LHCN-M2 (cell line): ENCODE data around the gene TGFBR2. TPM values are rescaled to one million over a fixed set of nuclear protein-coding genes. Genes with fewer than 3 reads are reported as not detected.

Experiments
- DNase-seq: peaks from one replicate; pipeline ENCODE4 v3.0.0-alpha.2; 2012; ENCODE audit warnings: low read depth
- total RNA-seq: library from RNA; depleted of rRNA; stranded (reverse); fragments of >200 nt; gene quantifications from 2 replicates; pipeline ENCODE4 v1.2.3, GENCODE V29; 2014

Gene TGFBR2
- total RNA-seq, 1 experiment from 2014 or later: 330 TPM

DNA sequence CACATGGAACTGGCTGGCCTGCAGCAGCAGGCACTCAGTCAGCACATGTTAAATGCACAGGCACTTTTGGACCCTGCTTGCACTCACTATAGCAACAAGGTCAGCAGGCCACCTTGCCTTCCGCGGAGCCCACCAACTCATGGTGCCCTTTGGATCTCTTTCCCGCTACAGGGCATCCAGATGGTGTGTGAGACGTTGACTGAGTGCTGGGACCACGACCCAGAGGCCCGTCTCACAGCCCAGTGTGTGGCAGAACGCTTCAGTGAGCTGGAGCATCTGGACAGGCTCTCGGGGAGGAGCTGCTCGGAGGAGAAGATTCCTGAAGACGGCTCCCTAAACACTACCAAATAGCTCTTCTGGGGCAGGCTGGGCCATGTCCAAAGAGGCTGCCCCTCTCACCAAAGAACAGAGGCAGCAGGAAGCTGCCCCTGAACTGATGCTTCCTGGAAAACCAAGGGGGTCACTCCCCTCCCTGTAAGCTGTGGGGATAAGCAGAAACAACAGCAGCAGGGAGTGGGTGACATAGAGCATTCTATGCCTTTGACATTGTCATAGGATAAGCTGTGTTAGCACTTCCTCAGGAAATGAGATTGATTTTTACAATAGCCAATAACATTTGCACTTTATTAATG is 85.0 kb downstream of the TGFBR2 start:
- DNase-seq: no peak

DNA sequence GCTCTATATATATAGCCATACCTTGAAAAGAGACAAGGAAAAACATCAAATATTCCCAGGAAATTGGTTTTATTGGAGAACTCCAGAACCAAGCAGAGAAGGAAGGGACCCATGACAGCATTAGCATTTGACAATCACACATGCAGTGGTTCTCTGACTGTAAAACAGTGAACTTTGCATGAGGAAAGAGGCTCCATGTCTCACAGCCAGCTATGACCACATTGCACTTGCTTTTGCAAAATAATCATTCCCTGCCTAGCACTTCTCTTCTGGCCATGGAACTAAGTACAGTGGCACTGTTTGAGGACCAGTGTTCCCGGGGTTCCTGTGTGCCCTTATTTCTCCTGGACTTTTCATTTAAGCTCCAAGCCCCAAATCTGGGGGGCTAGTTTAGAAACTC is 85.5 kb downstream of the TGFBR2 start:
- DNase-seq: no peak

DNA sequence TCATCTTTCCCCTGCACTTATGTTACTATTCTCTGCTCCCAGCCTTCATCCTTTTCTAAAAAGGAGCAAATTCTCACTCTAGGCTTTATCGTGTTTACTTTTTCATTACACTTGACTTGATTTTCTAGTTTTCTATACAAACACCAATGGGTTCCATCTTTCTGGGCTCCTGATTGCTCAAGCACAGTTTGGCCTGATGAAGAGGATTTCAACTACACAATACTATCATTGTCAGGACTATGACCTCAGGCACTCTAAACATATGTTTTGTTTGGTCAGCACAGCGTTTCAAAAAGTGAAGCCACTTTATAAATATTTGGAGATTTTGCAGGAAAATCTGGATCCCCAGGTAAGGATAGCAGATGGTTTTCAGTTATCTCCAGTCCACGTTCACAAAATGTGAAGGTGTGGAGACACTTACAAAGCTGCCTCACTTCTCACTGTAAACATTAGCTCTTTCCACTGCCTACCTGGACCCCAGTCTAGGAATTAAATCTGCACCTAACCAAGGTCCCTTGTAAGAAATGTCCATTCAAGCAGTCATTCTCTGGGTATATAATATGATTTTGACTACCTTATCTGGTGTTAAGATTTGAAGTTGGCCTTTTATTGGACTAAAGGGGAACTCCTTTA is 86.2 kb downstream of the TGFBR2 start:
- DNase-seq: no peak

DNA sequence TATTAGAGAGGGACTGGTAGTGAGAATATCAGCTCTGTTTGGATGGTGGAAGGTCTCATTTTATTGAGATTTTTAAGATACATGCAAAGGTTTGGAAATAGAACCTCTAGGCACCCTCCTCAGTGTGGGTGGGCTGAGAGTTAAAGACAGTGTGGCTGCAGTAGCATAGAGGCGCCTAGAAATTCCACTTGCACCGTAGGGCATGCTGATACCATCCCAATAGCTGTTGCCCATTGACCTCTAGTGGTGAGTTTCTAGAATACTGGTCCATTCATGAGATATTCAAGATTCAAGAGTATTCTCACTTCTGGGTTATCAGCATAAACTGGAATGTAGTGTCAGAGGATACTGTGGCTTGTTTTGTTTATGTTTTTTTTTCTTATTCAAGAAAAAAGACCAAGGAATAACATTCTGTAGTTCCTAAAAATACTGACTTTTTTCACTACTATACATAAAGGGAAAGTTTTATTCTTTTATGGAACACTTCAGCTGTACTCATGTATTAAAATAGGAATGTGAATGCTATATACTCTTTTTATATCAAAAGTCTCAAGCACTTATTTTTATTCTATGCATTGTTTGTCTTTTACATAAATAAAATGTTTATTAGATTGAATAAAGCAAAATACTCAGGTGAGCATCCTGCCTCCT is 87.2 kb downstream of the TGFBR2 start:
- DNase-seq: peak; percentile 75

DNA sequence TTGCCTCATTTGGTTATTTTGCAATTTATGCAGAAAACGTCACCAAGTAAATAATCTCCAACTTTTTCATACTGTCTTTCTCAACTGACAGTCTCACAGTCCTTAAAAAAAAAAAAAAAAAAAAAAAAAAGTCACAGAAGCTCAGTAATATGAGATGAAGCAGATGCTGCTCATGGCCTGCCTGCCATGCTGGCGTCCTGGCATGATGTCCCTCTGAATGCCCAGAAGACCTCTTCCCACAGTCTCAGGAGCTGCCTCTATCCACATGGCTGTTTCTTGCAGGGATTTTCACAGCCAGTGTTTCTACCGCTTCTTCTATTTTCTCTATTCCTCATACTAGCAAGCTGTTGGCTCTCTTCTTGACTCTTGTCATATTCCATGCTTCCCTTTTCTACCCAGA is 87.7 kb downstream of the TGFBR2 start:
- no peak for DNase-seq

DNA sequence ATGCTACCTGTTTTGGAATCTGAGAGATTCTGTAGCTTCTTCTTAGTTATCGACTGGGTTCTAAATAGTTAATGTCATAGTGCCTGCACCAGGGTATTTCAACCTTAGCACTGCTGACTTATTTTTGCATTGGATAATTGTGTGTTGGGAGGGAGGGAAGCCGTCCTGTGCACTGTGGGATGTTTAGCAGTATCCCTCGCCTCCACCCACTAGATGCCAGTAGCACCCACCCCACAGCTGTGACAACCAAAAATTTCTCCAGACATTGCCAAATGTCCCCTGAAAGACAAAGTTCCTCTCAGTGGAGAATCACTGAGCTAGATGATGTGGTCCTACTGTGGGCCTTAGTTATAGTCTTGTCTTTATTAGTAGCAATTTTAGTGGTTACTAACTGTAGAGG is 88.3 kb downstream of the TGFBR2 start:
- no peak for DNase-seq

DNA sequence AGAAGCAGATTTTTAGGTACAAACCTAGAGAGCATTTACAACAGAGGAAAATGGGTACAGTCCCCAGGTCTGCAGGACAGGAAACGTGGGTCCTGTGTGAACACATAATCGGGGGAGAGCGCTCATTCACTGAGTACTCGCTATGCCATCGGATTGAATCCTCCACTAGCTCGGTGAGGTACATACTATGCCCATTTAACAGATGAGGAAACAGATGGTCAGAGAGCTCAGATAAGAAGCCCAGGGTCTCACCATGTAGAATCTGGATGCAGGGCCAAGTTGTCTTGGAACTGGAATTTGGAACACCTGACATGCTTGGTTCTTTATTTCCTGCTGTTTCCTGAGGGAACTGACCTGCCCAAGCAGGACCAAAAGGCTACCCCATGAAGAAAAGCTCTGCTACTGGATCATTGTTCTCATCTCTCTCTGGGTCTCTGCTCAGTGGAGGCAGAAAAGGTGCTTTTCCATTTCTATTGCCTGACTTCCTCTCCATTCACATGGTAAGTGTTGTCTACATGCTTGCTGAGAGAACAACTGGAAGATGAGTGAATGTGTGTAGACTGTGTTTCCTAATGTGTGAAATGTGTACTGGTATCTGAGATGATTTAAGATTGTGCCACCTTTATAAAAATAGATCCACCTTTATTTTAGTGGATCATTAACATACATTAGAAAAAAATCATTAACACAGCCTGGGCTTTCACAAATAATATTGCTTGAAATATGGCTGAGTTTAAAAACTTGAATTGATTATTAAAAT is 89.1 kb downstream of the TGFBR2 start:
- no peak for DNase-seq

DNA sequence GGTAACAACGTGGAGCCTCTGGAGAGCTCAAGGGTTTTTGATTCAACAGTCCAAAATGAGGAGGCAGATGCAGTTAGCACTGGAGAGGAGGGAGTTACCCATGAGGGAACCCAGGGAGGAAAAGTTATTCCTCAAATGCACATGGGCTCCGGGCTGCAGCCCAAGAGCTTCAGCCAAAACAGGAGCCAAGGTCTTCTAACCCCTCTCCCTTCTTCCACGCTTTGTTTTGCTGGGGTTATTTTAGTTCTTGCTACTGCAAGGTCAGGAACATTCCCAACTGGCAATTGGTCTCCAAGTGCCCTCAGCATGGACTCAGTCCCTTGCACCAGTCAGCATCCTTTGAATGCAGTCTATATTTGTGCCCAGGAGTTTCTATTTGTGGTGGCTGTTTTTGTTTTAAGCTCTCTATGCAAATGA is 90.0 kb downstream of the TGFBR2 start:
- no peak for DNase-seq

DNA sequence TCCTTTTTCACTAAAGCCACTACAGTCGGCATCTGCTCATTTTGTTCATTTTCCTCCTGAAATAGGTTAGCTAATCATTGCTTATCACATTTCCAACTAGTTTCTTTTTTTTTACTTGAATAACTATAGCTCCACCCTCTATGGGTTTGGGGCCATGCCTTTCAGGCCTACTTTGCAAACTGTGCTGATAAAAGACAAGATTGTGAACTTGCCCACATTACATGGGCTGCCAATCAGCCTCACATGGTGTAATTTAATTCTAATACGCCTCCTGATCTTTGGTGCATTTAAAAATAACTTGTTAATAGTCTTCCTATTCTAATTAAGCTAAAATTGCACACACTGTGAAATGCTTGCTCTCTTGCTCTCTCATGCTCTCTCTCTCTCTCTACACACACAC is 90.5 kb downstream of the TGFBR2 start:
- DNase-seq: no peak

DNA sequence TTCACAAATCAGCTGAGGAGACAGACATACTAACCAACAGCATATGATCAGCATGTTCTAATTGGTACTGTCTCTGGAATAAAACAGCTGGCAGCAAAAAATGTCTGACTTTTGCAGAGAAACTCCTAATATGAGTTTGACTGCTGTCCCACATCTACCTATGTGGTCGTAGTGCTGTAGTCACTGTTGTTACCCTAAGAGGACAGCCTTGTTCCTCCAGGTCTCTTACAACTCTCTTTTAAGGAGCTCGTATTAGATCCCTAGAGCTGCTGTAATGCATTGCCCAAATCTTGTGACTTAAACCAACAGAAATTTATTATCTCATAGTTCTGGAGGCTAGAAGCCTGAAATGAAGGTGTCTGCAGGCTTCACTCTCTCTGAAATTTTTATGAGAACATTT is 92.1 kb downstream of the TGFBR2 start:
- no peak for DNase-seq

DNA sequence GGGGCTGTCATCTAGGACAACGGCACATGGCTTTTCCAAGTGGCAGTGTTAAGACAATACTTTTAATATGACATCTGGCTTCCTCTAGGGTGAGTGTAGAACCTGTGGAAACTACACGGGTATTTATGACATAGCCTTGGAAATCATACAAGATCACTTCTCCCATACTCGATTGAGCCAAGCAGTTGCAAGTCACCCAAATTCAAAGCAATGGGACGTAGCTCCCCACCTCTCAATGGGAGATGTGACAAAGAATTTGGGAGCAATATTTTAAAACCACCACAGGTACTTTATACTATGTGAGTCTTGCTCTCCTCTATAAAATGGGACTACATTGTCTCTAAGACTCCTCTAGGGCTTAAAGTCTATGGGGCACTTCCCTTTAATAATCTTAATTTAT is 93.5 kb downstream of the TGFBR2 start:
- DNase-seq: no peak

DNA sequence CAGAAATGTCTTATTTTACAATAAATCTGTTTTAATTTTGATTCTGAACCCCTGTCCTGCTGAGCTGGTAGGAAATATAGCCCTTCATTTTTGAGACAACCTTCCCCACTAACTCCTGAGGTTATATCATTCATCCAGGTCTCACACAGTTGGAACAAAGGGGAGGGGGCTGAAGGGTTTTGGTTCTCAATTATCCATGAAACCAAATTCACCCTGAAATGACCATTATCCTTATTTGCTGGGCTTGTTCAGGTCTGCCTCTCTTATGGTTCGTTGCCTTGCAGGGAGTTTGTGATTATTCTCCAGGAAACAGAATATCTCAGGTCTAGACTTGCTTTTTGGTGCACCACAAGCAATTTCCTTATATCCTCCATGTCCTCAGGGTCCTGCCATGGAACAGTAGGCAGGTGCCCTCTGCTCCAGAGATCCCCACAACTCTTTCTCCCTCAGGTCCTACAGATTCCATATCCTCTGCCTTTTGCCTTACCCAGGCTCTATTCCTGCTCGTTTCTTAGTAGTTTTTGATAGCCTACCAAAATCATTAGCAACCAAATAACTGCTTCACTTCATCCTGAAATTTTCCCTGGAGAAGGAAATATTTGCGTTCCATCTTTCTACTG is 94.4 kb downstream of the TGFBR2 start:
- no peak for DNase-seq

DNA sequence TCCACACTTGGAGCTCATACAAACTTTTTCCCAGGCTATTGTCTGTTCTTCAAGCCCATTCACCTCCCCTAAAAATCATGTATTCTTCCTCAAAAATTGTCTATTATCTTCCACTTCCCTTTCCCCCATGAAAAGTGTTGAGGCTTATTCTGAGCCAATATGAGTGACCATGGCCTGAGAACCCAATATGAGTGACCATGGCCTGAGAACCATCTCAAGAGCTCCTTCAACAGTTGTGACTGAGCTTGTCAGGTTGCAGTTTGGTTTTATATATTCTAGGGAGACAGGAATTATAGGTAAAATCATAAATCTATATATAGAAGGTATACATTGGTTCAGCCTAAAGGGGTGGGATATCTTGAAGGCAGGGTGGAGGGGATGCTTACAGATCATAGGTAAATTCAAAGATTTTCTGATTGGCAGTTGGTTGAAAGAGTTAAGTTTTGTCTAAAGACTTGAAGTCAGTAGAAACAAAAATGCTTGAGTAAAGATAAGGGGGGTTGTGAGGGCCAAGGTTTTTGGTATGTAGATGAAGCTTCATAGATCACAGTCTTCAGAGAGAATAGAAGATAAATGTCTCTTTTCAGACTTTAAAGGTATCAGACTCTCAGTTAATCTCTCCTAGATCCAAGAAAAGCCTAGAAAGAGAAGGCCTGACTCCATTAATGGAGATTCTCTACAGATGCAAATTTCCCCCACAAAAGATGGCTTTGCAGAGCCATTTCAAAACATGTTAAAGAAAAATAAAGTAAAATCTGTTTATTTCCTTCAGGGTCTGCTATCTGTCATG is 95.8 kb downstream of the TGFBR2 start:
- DNase-seq: no peak

DNA sequence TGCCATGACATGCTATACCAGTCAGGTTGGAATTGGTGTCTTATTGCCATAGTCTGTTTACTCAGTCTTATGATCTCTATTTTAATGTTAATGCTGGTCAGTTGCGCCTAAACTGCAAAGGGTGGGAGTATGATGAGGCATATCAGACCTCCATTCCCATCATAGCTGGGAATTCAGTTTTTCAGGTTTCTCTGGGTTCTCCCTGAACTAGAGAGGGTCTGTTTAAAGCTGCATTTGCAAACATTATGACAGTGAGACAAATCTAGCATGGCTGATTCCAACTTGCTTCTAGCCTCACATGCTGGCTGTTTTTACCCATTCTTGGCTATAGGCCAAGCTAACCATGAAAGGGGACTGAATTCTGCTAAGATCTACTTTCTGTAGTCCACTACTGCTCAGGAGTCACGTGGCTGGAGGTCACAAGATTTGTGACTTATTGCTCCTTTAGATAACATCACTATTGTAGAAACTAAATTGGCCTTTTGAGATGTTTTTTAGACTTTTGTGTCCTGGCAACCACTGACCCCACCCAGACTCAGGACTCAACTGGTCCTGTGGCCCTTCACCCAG is 96.5 kb downstream of the TGFBR2 start:
- no peak for DNase-seq

DNA sequence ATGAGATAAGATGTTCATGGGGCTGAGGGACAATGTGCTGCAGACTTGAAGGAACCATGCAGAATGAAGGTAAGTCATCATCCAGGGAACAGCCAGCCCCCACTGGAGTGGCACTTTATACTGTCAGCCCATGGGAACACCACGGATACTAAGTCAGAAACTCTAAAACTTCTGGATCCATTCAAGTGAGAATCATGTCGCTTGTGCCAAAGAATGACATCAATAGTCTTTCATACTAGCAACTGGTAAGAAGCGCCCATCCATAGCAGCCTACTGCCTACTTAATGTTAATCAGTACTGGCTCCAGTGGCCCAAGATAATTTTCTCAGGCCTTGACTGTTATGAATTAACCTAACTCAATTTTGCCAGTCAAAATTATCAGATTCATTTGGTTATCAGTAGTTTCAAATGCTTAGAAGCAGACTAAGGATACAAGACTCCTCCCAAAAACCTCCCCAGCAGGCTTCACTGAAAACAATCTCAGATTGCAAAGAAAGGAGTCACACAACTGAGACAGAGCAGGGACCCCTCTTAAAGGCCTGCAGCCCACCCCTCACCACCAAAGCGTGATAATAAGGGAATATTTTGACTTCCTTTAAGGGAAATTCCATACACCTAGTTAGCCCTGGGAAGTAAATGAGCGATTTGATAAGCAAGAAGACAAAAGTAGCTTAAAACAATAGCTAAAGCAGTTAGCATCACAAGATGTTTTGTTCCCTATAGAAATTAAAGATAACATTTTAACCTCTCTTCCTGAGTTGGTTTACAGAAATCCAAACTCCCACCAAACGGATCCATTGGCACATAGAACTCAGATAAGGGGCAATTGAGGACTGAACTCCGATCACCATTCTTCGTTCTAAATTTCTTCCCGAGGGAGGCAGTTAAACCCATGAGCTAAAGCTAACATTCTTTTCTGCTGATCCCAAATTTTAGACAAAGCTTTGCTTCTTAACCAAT is 98.8 kb downstream of the TGFBR2 start:
- no peak for DNase-seq

DNA sequence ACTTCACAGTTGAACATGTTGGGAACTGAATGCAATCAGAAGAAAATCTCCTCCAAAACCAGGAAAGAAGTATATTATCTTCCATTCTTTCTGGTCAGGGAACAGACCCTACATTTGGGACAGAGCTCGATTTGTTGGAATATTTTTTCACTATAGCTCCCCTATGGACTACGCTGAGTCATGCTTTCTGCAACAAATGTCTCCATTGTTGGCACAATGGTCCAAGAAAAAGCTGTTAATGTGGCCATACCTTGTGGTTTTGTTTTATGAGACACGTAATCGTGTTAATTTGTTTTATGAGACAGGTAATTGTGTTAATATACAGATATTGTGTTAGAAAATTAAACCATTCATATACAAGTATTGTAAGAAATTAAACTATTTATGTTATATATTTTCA is 101.4 kb downstream of the TGFBR2 start:
- no peak for DNase-seq

DNA sequence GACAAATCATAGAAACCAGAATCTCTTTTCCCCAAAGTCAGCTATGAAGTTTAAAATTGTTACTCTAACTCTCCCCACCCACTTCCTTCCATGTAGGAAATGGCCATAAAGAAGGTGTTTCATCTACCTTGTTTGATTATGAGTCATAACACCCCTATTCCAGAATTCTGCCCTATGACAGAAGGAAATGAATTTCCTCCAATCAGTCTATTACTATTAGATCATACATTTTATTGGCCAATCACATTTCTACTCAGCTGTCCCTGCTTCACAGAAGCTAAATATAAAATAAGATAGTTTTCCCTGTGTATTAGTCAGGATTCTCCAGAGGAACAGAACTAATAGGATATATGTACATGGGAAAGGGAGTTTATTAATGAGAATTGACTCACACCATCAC is 102.1 kb downstream of the TGFBR2 start:
- no peak for DNase-seq

DNA sequence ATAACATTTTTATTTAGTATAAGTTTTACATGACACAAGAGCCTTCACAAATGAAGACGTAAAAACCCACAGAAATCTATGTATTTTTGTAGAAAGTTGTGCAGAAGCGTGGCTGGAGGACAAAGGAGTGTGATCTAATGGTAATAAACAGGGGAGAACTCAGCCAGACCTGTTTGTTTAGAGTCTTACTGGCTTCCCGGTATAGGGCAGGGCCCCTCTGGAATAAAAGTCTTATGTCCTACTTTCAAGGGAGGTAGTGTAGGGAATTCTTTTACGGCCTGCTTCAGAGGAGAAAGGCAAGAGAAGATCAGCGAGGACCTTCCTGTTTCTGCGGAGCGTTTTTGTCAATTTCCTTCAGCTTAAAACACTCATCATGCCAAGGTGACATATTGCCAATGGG is 103.6 kb downstream of the TGFBR2 start:
- DNase-seq: no peak

DNA sequence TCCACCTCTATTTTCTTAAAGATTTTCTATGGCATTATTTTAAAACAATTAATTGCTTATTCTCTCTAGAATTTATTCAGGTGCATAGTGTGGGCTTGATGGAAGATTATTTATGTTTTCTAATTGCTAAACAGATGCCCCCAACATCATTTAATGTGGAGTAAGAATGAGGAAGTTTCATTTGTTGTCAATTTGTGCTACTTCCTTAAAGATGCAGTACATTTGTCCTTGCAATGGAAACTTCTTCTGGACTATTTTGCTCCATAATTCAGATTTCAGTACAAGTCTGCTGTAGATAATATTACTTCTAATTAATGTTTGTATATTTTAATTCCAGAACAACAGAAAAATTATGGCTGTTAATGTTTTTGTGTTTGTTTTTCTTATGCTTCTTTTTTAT is 104.8 kb downstream of the TGFBR2 start:
- DNase-seq: no peak

DNA sequence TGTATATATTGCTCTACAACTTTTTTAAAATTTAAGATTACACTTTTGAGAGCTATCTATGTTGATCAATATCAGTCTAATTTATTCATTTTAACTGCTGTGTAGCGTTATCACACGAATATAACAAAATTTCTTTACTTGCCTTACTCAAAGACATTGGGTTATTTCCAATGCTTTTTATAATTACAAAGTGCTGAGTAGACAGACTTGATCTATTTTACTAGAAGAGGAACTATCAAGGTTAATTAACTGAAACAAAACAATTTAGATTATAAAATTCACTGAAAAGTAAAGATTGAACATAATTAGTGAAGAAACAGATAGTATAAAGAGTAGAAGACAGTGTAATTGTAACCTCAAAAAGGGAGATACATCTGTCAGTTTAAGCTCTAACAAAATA is 105.5 kb downstream of the TGFBR2 start:
- DNase-seq: no peak
